GM12878 (cell line): ENCODE data around the gene FUT8. TPM values are rescaled to one million over a fixed set of nuclear protein-coding genes. Genes with fewer than 3 reads are reported as not detected.
A peak's percentile ranks its signal among the peaks of the same experiment; 100 is the strongest.

Source experiments
- ATAC-seq: fragments of 200-7000 bp; cut with Tn5 transposase; 3 replicates; pipeline ENCODE4 v1.9.1; 2020; ENCODE audit warnings: mild to moderate bottlenecking, moderate library complexity
- Bru-seq: library from RNA; stranded (reverse); fragments of 400-500 nt; gene quantifications from one replicate; lab custom pipeline; 2021; lab: Mats Ljungman, UMichigan
- BruChase-seq, 2 experiments: library from RNA; stranded (reverse); fragments of 400-500 nt; gene quantifications; one replicate each; lab custom pipeline; 2021; lab: Mats Ljungman, UMichigan
- BruUV-seq: library from RNA; stranded (reverse); fragments of 400-500 nt; replicated peaks from 2 replicates; lab custom pipeline; 2021; lab: Mats Ljungman, UMichigan
- CTCF ChIA-PET: fragments of 300-600 bp; sonication (Branson Sonifier 250); formaldehyde crosslinking; extraction: SDS; loops from one replicate; lab custom pipeline; 2021; ENCODE audit warnings: inconsistent platforms; lab: Yijun Ruan, JAX
- POLR2A ChIA-PET: fragments of 350-600 bp; formaldehyde crosslinking; extraction: SDS; loops from one replicate; lab custom pipeline; 2021; ENCODE audit warnings: inconsistent platforms; lab: Charles Lee
- RAD21 ChIA-PET: fragments of 300-600 bp; sonication (Branson Sonifier 250); formaldehyde crosslinking; loops from one replicate; lab custom pipeline; 2023; ENCODE audit warnings: antibody characterized with exemption; ENCODE audit not compliant: unreplicated experiment; lab: Charles Lee
- SMC1A ChIA-PET: fragments of 300-600 bp; sonication (Branson Sonifier 250); formaldehyde crosslinking; loops from one replicate; lab custom pipeline; 2023; ENCODE audit not compliant: unreplicated experiment, uncharacterized antibody; lab: Charles Lee
- DNase-seq: peaks from one replicate; pipeline ENCODE4 v3.0.0-alpha.2; 2011; ENCODE audit warnings: low read depth, low spot score
- FAIRE-seq: peaks from 3 replicates; lab custom pipeline; 2011; peaks lifted over from hg19 to GRCh38; lab: Jason Lieb, UNC
- H2AFZ ChIP-seq: 2 replicates; pipeline ENCODE4 v1.6.0; 2011; ENCODE audit warnings: low read depth, low read length, control low read depth; ENCODE audit not compliant: control insufficient read depth
- H3K27ac ChIP-seq: 2 replicates; pipeline ENCODE4 v1.5.1; 2011; ENCODE audit warnings: control low read depth; ENCODE audit not compliant: control insufficient read depth, insufficient read depth
- H3K27me3 ChIP-seq, 2 experiments: replicated peaks in 1 of 2; 2 replicates each; pipeline versions ENCODE4 v1.6.0 to v1.6.1; 2011; ENCODE audit warnings: low read length in 1 of 2; ENCODE audit not compliant: control insufficient read depth in 2 of 2, insufficient read depth in 2 of 2
- H3K36me3 ChIP-seq, 2 experiments: 2 replicates each; pipeline ENCODE4 v1.5.1; 2011; ENCODE audit warnings: low read length in 1 of 2; ENCODE audit not compliant: control insufficient read depth in 2 of 2, insufficient read depth in 2 of 2
- H3K4me1 ChIP-seq: 2 replicates; pipeline ENCODE4 v1.6.1; 2011; ENCODE audit warnings: mild to moderate bottlenecking, low read length, moderate library complexity, mixed read lengths; ENCODE audit not compliant: control insufficient read depth, insufficient read depth
- H3K4me2 ChIP-seq: 2 replicates; pipeline ENCODE4 v1.6.0; 2011; ENCODE audit warnings: control low read depth; ENCODE audit not compliant: control insufficient read depth, insufficient read depth
- H3K4me3 ChIP-seq: fragments of 200-600 bp; sonication (generic); 2 replicates; pipeline ENCODE4 v1.5.1; 2016
- H3K79me2 ChIP-seq: 2 replicates; pipeline ENCODE4 v1.6.0; 2011; ENCODE audit warnings: low read length; ENCODE audit not compliant: control insufficient read depth, insufficient read depth
- H3K9ac ChIP-seq: 2 replicates; pipeline ENCODE4 v1.8.0; 2011; ENCODE audit warnings: low read length, control low read depth, mixed read lengths; ENCODE audit not compliant: control insufficient read depth, insufficient read depth
- H3K9me3 ChIP-seq: replicated peaks from 3 replicates; pipeline ENCODE4 v1.5.1; 2011; ENCODE audit warnings: mild to moderate bottlenecking, low read length; ENCODE audit not compliant: control insufficient read depth, insufficient read depth
- H4K20me1 ChIP-seq: 2 replicates; pipeline ENCODE4 v1.6.0; 2011; ENCODE audit not compliant: control insufficient read depth, insufficient read depth
- EED ChIP-seq: sonication (generic); IDR thresholded peaks from 2 replicates; pipeline ENCODE4 v1.6.1; 2016; ENCODE audit warnings: antibody characterized with exemption, low read depth
- ELK1 ChIP-seq: IDR thresholded peaks from 2 replicates; pipeline ENCODE4 v1.6.1; 2012; ENCODE audit warnings: low read depth, low read length, improper control_type of control experiment
- IKZF1 ChIP-seq: fragments of 450-650 bp; conservative IDR thresholded peaks from 2 replicates; pipeline ENCODE4 v1.6.1; 2017; ENCODE audit warnings: antibody characterized with exemption, mild to moderate bottlenecking
- KLF5 ChIP-seq: fragments of 450-650 bp; IDR thresholded peaks from 2 replicates; pipeline ENCODE4 v1.6.1; 2014; ENCODE audit warnings: mild to moderate bottlenecking; ENCODE audit not compliant: partially characterized antibody
- SREBF2 ChIP-seq: IDR thresholded peaks from 2 replicates; pipeline ENCODE4 v1.6.1; 2012; ENCODE audit warnings: mild to moderate bottlenecking, low read length
- ZNF24 ChIP-seq: fragments of 450-650 bp; IDR thresholded peaks from 2 replicates; pipeline ENCODE4 v1.6.1; 2017; ENCODE audit warnings: antibody characterized with exemption, mild to moderate bottlenecking
- WGBS: methylation state at CpG from one replicate; pipeline ENCODE4 v1.1.6; 2016; ENCODE audit warnings: low lambda C conversion rate; ENCODE audit not compliant: insufficient replicate concordance, insufficient coverage; ENCODE audit errors: missing lambda C conversion rate; 5-methylcytosine and 5-hydroxymethylcytosine counted together
- in situ Hi-C: fragments of 300-500 bp; cut with MboI; formaldehyde crosslinking; loops from 9 replicates; pipeline ENCODE4 v1.14.3; 2018; ENCODE audit warnings: mixed read lengths
- intact Hi-C: fragments of 100-400 bp; cut with micrococcal nuclease; formaldehyde crosslinking; loops from one replicate; pipeline ENCODE4 v1.14.2; 2022; ENCODE audit not compliant: unreplicated experiment
- long read RNA-seq, 2 experiments: library from polyadenylated mRNA; unstranded; transcript quantifications; one replicate each; pipeline ENCODE4 v2.0.0, GENCODE V29; 2019 to 2020
- polyA minus RNA-seq, 3 experiments: library from RNA; depleted of rRNA, polyadenylated mRNA; stranded (reverse); fragments of >200 nt; gene quantifications; 2 replicates each; pipeline ENCODE4 v1.2.3, GENCODE V29; 2011
- polyA plus RNA-seq, 11 experiments: library from polyadenylated mRNA; depleted of rRNA in 4 of 11; unstranded in 6 of 11; stranded (reverse) in 5 of 11; fragments of >200 nt; fragmentation: Nextera tagmentation in 4 of 11; fragmentation: Illumina TruSeq in 1 of 11; extraction: Ambion mirVana in 4 of 11; extraction: Trizol in 1 of 11; gene quantifications; 1 replicate in 1 of 11; 2 replicates in 10 of 11; pipeline versions ENCODE4 v1.2.1 to v1.2.3, GENCODE V29; 2011 to 2016; ENCODE audit warnings: inconsistent platforms in 2 of 11, missing spikeins in 2 of 11, low read depth in 1 of 11
- total RNA-seq, 4 experiments: library from RNA; depleted of rRNA in 3 of 4; stranded (reverse); fragments of >200 nt in 3 of 4; fragmentation: Illumina TruSeq in 1 of 4; extraction: Trizol in 1 of 4; gene quantifications; 2 replicates each; pipeline versions ENCODE4 v1.2.1 to v1.2.3, GENCODE V29; 2013 to 2021
- TF ChIP-seq, protein P1 (sequence below): fragments of 450-650 bp; IDR thresholded peaks from 2 replicates; pipeline ENCODE4 v1.6.1; 2016; ENCODE audit warnings: mild to moderate bottlenecking, moderate library complexity, borderline replicate concordance
- TF ChIP-seq, protein P2 (sequence below): fragments of 450-650 bp; formaldehyde crosslinking; IDR thresholded peaks from 2 replicates; pipeline ENCODE4 v1.4.0; 2022; ENCODE audit warnings: mild to moderate bottlenecking, moderate library complexity

Gene FUT8
- 130 and 133 TPM in 2 replicates for total RNA-seq (2013; cell fraction: nucleolus; rRNA removed)
- total RNA-seq (2014; rRNA removed): 82.3 and 85.5 TPM in 2 replicates
- total RNA-seq (2014; rRNA removed; fragmentation: Illumina TruSeq; extraction: Trizol): 86.3 and 88.7 TPM in 2 replicates
- 106 and 107 TPM in 2 replicates for total RNA-seq (2021)
- 20.9 TPM for polyA plus RNA-seq (2011; ENCODE audit: low read depth)
- 21.3 and 24.2 TPM in 2 replicates for polyA plus RNA-seq (2011; rRNA removed)
- 12.5 and 19.7 TPM in 2 replicates for polyA plus RNA-seq (2011; cell fraction: cytosol; rRNA removed)
- polyA plus RNA-seq (2011; cell fraction: nucleus; rRNA removed): 10.7 and 11.2 TPM in 2 replicates
- polyA plus RNA-seq (2012): 20.4 and 34.4 TPM in 2 replicates
- polyA plus RNA-seq (2014; fragmentation: Illumina TruSeq; extraction: Trizol): 74.1 and 88.8 TPM in 2 replicates
- 10 to 100 TPM; 25.0 to 45.6 TPM for polyA plus RNA-seq (2014; fragmentation: Nextera tagmentation; extraction: Ambion mirVana)
- polyA plus RNA-seq (2014; rRNA removed): 47.5 and 50.1 TPM in 2 replicates
- 10 to 100 TPM; 64.2 to 68.3 TPM for polyA plus RNA-seq (2016; fragmentation: Nextera tagmentation; extraction: Ambion mirVana)
- polyA minus RNA-seq (2011; rRNA and poly(A)+ RNA removed): 29.7 and 42.8 TPM in 2 replicates
- polyA minus RNA-seq (2011; cell fraction: cytosol; rRNA and poly(A)+ RNA removed): 9.6 and 9.9 TPM in 2 replicates
- polyA minus RNA-seq (2011; cell fraction: nucleus; rRNA and poly(A)+ RNA removed): 31.3 and 55.2 TPM in 2 replicates
- percentile 84 among the genes with signal in this experiment for Bru-seq, nascent RNA
- percentile 72 among the genes with signal in this experiment for BruChase-seq, experiment 1, labeled RNA remaining after a 6-hour chase
- BruChase-seq, experiment 2, labeled RNA remaining after a 2-hour chase: percentile 70 among the genes with signal in this experiment
- long read RNA-seq, experiment 1, full-length matches to known transcripts: 4 of 13 reads
- long read RNA-seq, experiment 1, partial matches to known transcripts: 2 of 13 reads
- long read RNA-seq, experiment 1, other reads (novel, unspliced or antisense): 7 of 13 reads
- long read RNA-seq, experiment 2, full-length matches to known transcripts: 21 of 57 reads
- long read RNA-seq, experiment 2, partial matches to known transcripts: 19 of 57 reads
- long read RNA-seq, experiment 2, other reads (novel, unspliced or antisense): 17 of 57 reads

GRCh38 chr14:65412032-65412846 lies at the start of gene FUT8:
Gene FUT8, plus strand, starts transcription at chr14:65412730. Its CDS starts 148,834 bp downstream, at chr14:65561564.
- Histone ChIP-seq H3K4me2 (peak within 1 kb of the TSS; percentile 89), H4K20me1 (no peaks in the 10 kb centered on the region), H3K79me2 (peaks cover 61% of the 10 kb centered on the region), H3K9me3 (no peaks in the 10 kb centered on the region; the same call in 2 of the 3 replicates), H3K36me3 (no peaks in the 10 kb centered on the region; a peak in 1 of 4 replicates), H3K4me1 (no peaks in the 10 kb centered on the region), H2AFZ (peak within 1 kb of the TSS; percentile 90), H3K9ac (peak within 1 kb of the TSS; percentile 84), H3K27me3 (no peaks in the 10 kb centered on the region), H3K27ac (peak within 1 kb of the TSS; percentile 88), H3K4me3 (peak within 1 kb of the TSS; percentile 97)
- DNase-seq: peak; percentile 80
- intact Hi-C loops (loop anchor here (1.0 to 10.0 kb wide), 9 partner anchors 55 to 660 kb away; no protein-coding TSS in a partner anchor), in situ Hi-C loops (loop anchor here (5.0 to 10.0 kb wide), 2 partner anchors 545 to 663 kb away; no protein-coding TSS in a partner anchor)
- CTCF ChIA-PET: interaction anchor here (0.7 to 10.0 kb wide), 34 partner anchors 10 to 547 kb away, joined by 3 to 323 read pairs (median 4); no protein-coding TSS in a partner anchor
- POLR2A ChIA-PET: interaction anchor here (0.5 to 3.2 kb wide), 16 partner anchors 13 to 363 kb away, joined by 3 to 15 read pairs (median 4); no protein-coding TSS in a partner anchor
- ATAC-seq: peak; percentile 89
- RAD21 ChIA-PET: interaction anchor here (0.8 to 7.6 kb wide), 35 partner anchors 12 to 426 kb away, joined by 3 to 287 read pairs (median 7); no protein-coding TSS in a partner anchor
- peak; percentile 49 for FAIRE-seq
- WGBS: 1% methylated on average over 77 of the region's 85 CpGs
- SMC1A ChIA-PET: interaction anchor here (0.9 to 11.4 kb wide), 26 partner anchors 12 to 412 kb away, joined by 3 to 288 read pairs (median 6); no protein-coding TSS in a partner anchor
- BruUV-seq: TSS peak; percentile 84
- peak; percentile 89 for TF ChIP-seq IKZF1
- TF ChIP-seq ELK1: no peak
- TF ChIP-seq SREBF2: no peak
- TF ChIP-seq, protein P1, sequence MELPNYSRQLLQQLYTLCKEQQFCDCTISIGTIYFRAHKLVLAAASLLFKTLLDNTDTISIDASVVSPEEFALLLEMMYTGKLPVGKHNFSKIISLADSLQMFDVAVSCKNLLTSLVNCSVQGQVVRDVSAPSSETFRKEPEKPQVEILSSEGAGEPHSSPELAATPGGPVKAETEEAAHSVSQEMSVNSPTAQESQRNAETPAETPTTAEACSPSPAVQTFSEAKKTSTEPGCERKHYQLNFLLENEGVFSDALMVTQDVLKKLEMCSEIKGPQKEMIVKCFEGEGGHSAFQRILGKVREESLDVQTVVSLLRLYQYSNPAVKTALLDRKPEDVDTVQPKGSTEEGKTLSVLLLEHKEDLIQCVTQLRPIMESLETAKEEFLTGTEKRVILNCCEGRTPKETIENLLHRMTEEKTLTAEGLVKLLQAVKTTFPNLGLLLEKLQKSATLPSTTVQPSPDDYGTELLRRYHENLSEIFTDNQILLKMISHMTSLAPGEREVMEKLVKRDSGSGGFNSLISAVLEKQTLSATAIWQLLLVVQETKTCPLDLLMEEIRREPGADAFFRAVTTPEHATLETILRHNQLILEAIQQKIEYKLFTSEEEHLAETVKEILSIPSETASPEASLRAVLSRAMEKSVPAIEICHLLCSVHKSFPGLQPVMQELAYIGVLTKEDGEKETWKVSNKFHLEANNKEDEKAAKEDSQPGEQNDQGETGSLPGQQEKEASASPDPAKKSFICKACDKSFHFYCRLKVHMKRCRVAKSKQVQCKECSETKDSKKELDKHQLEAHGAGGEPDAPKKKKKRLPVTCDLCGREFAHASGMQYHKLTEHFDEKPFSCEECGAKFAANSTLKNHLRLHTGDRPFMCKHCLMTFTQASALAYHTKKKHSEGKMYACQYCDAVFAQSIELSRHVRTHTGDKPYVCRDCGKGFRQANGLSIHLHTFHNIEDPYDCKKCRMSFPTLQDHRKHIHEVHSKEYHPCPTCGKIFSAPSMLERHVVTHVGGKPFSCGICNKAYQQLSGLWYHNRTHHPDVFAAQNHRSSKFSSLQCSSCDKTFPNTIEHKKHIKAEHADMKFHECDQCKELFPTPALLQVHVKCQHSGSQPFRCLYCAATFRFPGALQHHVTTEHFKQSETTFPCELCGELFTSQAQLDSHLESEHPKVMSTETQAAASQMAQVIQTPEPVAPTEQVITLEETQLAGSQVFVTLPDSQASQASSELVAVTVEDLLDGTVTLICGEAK: no peak
- TF ChIP-seq ZNF24: no peak
- TF ChIP-seq KLF5: no peak
- TF ChIP-seq EED: peak; percentile 72; the same call in 1 of the 2 replicates
- TF ChIP-seq, protein P2, sequence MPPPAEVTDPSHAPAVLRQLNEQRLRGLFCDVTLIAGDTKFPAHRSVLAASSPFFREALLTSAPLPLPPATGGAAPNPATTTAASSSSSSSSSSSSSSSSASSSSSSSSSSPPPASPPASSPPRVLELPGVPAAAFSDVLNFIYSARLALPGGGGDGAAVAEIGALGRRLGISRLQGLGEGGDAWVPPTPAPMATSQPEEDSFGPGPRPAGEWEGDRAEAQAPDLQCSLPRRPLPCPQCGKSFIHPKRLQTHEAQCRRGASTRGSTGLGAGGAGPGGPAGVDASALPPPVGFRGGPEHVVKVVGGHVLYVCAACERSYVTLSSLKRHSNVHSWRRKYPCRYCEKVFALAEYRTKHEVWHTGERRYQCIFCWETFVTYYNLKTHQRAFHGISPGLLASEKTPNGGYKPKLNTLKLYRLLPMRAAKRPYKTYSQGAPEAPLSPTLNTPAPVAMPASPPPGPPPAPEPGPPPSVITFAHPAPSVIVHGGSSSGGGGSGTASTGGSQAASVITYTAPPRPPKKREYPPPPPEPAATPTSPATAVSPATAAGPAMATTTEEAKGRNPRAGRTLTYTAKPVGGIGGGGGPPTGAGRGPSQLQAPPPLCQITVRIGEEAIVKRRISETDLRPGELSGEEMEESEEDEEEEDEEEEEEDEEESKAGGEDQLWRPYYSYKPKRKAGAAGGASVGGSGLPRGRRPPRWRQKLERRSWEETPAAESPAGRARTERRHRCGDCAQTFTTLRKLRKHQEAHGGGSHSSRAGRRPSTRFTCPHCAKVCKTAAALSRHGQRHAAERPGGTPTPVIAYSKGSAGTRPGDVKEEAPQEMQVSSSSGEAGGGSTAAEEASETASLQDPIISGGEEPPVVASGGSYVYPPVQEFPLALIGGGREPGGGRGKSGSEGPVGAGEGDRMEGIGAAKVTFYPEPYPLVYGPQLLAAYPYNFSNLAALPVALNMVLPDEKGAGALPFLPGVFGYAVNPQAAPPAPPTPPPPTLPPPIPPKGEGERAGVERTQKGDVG (CRISPR knock-in tag): no peak
